ENCODE results near the gene RNPEP.
A peak's percentile ranks its signal among the peaks of the same experiment; 100 is the strongest.
"Not testable (repeated sequence)": the region's sequence is repeated elsewhere in the genome, so short reads cannot be mapped to it uniquely, and the experiment has no call there.

The RNPEP gene

DNA sequence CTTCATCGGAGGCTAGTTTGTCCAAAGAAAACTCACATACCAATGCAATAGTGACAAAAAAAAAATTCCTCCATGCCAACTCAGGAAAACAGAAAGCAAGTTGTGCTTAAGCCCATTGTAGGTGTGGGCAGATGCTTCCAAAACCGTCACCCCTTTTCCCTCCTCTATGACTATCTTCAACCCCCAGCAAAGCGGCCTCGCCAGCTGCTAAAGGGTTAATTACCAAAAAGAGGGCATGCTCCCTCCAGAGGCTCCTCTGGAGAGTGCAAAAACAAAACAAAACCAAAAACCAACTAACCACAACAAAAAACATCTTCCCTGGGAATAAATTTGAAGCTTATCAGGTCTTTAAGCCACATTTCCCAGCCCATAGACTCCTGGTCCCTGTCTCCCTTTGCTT, 37.3 kb upstream of the RNPEP start:
- H3K36me3 ChIP-seq (ENCODE audit: control insufficient read depth, insufficient read depth, low read length): no peaks in the 10 kb centered on the region
- peaks cover 10% of the 10 kb centered on the region for H3K4me1 ChIP-seq (ENCODE audit: control insufficient read depth, insufficient read depth, low read length)
- H3K27me3 ChIP-seq (ENCODE audit: control insufficient read depth, insufficient read depth, low read length): peaks cover 33% of the 10 kb centered on the region
- H3K4me3 ChIP-seq (ENCODE audit: low read length): no peak overlapping the region
- no peaks in the 10 kb centered on the region for H3K9me3 ChIP-seq (ENCODE audit: control insufficient read depth, low read length)
- peak overlapping the region; percentile 76 for H3K9ac ChIP-seq (ENCODE audit: low read length)

DNA sequence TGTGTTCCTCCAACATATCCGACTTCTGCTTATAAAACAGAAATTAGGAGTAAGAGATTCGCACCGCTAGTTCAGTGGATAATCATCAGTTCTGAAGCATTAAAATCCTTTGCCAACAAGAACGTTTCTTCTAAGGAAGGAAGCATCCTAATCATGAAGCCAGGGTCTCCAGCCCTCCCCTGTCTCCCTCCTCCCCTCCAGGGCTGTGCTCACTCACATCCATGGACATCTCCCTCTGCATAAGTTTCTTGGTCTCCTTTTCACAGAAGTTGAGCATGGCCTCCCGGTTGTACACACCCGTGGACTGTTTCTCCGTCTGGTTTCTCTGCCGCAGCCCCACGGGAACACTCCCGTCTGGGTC, 36.6 kb upstream of the RNPEP start:
- Histone ChIP-seq H3K27me3 (ENCODE audit: control insufficient read depth, insufficient read depth, low read length) (peaks cover 33% of the 10 kb centered on the region), H3K4me3 (ENCODE audit: low read length) (peak overlapping the region; percentile 28), H3K4me1 (ENCODE audit: control insufficient read depth, insufficient read depth, low read length) (peaks cover 10% of the 10 kb centered on the region), H3K9ac (ENCODE audit: low read length) (peak overlapping the region; percentile 76), H3K9me3 (ENCODE audit: control insufficient read depth, low read length) (no peaks in the 10 kb centered on the region), H3K36me3 (ENCODE audit: control insufficient read depth, insufficient read depth, low read length) (no peaks in the 10 kb centered on the region)

DNA sequence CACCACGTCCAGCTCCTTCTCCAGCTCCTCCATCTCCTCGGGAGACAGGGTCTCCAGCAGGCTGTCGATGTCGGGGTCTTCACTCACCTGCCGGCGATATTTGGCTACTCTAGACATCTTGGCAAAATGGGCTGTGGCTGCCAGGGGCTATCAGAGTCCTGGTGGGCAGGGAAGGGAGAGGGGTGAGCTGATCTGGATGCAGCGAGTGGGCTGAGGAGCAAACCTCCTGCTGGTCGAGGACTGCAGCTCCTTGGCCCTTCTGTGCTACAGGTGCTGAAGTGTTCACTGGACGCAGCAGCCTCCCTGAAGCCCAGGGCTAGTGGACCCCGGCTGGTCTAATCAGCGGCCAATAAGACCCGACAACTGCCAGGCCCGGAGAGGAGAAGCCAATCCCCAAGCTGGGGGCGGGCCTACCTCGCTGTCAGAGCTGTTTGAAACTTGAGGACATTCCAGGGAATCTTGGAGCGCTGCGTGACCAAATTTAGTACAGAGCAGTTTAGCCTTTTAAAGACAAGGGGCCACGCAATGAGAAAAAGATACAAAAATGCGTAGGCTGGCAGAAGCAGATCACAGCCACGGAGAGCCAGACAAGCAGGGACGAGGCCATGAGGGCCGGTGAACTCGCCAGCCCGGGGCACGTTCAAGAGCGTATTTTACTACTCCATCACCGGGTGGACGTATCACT, 36.1 kb upstream of the RNPEP start, which contains the start of gene LMOD1:
TSS of gene LMOD1 (minus strand) at position 325 of the 685 bp plus-strand sequence. CDS start at position 117, 208 bp downstream.
- peak within 1 kb of the TSS; percentile 28 for H3K4me3 ChIP-seq (ENCODE audit: low read length)

DNA sequence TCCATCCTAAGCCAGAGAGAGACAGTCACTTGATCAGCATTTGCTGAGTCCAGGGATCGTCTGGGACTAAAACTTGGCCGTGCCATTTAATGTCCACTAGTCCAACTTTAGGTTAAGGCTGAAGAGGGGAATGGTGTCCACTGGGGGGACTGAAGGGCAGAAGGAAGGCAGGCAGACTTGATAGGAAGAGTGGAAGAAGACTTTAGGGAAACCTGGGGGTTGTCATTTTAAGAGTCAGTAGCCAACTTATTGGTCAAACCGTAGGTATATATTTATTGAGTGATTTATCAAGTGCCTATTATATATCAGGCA, 34.8 kb upstream of the RNPEP start:
- peaks cover 10% of the 10 kb centered on the region for H3K4me1 ChIP-seq (ENCODE audit: control insufficient read depth, insufficient read depth, low read length)
- no peak overlapping the region for H3K9ac ChIP-seq (ENCODE audit: low read length)
- peaks cover 33% of the 10 kb centered on the region for H3K27me3 ChIP-seq (ENCODE audit: control insufficient read depth, insufficient read depth, low read length)
- H3K9me3 ChIP-seq (ENCODE audit: control insufficient read depth, low read length): no peaks in the 10 kb centered on the region
- no peak overlapping the region for H3K4me3 ChIP-seq (ENCODE audit: low read length)
- no peaks in the 10 kb centered on the region for H3K36me3 ChIP-seq (ENCODE audit: control insufficient read depth, insufficient read depth, low read length)

More for the DNA sequence above, 36.1 kb upstream of the RNPEP start, which contains the start of gene LMOD1:
- Histone ChIP-seq H3K4me1 (ENCODE audit: control insufficient read depth, insufficient read depth, low read length) (peaks cover 10% of the 10 kb centered on the region), H3K36me3 (ENCODE audit: control insufficient read depth, insufficient read depth, low read length) (no peaks in the 10 kb centered on the region), H3K9me3 (ENCODE audit: control insufficient read depth, low read length) (no peaks in the 10 kb centered on the region), H3K9ac (ENCODE audit: low read length) (peak within 1 kb of the TSS; percentile 76), H3K27me3 (ENCODE audit: control insufficient read depth, insufficient read depth, low read length) (peaks cover 33% of the 10 kb centered on the region)

DNA sequence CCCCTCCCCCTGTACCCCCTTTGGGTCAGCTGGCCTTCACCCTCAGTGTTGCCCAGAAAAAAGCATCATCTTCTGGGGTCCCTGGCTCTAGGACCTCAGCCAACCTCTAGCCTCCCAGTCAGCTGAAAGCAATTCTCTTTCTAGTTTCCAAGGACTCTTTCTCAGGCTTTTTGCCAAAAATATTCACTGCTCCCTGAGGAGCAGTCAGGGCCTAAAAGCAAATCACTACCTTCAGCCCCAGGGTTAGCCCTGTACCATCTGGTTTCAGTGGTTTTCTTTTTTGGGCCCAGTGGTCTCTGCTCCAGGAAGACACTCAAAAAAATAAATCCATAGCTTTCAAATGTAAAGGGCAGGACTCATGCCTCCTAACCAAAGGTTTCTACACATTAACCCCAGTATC, 33.0 kb upstream of the RNPEP start:
- peaks cover 33% of the 10 kb centered on the region for H3K27me3 ChIP-seq (ENCODE audit: control insufficient read depth, insufficient read depth, low read length)

DNA sequence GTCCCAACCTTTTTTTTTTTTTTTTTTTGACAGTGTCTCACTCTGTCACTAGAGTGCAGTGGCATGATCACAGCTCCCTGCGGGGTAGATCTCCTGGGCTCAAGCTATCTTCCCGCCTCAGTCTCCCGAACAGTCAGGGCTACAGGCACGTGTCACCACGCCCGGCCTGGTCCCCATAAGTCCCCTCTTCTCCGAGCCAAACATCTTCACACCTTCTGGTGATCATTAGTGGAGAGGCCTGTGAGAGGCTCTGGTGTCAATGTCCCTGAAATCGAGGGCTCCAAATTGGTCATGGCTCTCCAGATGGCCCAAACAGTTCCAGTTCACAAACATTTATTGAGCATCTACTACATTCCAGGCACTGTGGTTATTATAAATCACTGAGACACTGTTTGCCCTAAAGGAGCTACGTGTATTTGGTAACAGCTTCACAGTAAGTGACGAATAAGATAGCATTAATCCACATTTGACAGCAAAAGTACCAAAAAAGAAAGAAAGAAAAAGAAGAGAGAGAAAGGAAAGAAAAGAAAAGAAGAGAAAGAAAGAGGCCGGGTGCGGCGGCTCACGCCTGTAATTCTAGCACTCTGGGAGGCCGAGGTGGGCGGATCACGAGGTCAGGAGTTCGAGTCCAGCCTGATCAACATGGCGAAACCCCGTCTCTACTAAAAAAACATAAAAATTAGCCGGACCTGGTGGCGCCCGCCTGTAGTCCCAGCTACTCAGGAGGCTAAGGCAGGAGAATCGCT, 28.0 kb upstream of the RNPEP start:
- H3K9ac ChIP-seq (ENCODE audit: low read length): peak overlapping the region; percentile 98

More for the DNA sequence above, 33.0 kb upstream of the RNPEP start:
- Histone ChIP-seq H3K9me3 (ENCODE audit: control insufficient read depth, low read length) (no peaks in the 10 kb centered on the region), H3K36me3 (ENCODE audit: control insufficient read depth, insufficient read depth, low read length) (no peaks in the 10 kb centered on the region), H3K4me1 (ENCODE audit: control insufficient read depth, insufficient read depth, low read length) (peaks cover 10% of the 10 kb centered on the region), H3K4me3 (ENCODE audit: low read length) (no peak overlapping the region), H3K9ac (ENCODE audit: low read length) (no peak overlapping the region)

DNA sequence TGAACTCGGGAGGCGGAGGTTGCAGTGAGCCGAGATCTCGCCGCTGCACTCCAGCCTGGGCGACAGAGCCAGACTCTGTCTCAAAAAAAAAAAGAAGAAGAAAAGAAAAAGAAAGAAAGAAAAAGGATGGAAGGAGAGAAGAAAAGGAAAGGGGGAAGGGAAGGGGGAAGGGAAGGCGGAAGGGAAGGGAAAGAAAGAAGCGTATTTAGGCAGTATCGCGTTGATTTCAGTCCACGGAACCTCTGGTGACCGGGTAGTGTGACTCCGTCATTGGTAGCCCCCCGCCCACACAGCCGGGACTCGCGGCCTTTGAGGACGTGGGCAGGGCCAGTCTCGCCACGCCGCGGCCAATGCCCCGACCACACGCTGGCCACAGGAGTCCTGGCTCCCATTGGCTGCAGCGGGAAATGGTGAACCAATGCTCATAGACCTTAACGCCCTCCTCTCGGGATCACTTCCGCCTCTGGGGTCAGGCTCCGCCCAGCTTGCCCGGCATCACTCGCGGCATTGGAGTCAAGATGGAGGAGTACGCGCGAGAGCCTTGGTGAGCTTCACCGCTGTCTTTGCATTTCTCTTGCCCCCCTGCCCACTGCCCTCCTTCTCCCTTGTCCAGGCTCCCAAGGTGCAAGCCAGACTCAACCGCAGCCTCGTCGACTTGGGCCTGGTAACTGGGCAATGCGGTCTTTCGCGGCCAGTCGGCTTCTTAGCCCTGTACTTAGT, 27.3 kb upstream of the RNPEP start, which contains the start of gene TIMM17A:
TSS of gene TIMM17A (plus strand) at position 495 of the 720 bp plus-strand sequence. CDS start at position 519, 24 bp downstream.
- no peaks in the 10 kb centered on the region for H3K4me1 ChIP-seq (ENCODE audit: control insufficient read depth, insufficient read depth, low read length)
- no peaks in the 10 kb centered on the region for H3K27me3 ChIP-seq (ENCODE audit: control insufficient read depth, insufficient read depth, low read length)
- H3K9me3 ChIP-seq (ENCODE audit: control insufficient read depth, low read length): no peaks in the 10 kb centered on the region
- H3K4me3 ChIP-seq (ENCODE audit: low read length): peak within 1 kb of the TSS; percentile 99
- no peaks in the 10 kb centered on the region for H3K36me3 ChIP-seq (ENCODE audit: control insufficient read depth, insufficient read depth, low read length)
- peak within 1 kb of the TSS; percentile 98 for H3K9ac ChIP-seq (ENCODE audit: low read length)

More for the DNA sequence above, 28.0 kb upstream of the RNPEP start:
- Histone ChIP-seq H3K4me1 (ENCODE audit: control insufficient read depth, insufficient read depth, low read length) (no peaks in the 10 kb centered on the region), H3K36me3 (ENCODE audit: control insufficient read depth, insufficient read depth, low read length) (no peaks in the 10 kb centered on the region), H3K4me3 (ENCODE audit: low read length) (peak overlapping the region; percentile 99), H3K9me3 (ENCODE audit: control insufficient read depth, low read length) (no peaks in the 10 kb centered on the region), H3K27me3 (ENCODE audit: control insufficient read depth, insufficient read depth, low read length) (no peaks in the 10 kb centered on the region)

DNA sequence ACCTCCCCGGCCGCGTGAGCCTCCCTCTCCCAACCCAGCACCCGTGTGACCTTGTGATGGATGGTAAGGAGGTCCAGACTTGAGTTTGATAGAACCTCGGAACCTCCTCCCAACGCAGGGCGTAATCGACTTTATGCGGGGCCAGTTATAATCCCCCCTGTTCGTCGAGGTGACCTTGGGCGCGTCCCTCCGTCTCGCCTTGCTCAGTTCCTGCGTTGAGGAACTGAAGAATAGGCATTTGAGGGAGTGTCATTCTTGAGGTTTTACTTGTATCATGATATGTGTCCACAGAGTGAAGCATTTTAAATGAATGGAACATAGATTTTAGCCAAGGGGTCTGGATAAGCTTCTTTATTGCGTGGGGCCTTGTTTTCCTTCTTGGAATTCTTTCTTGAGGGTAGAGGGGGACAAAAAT, 26.7 kb upstream of the RNPEP start:
- Histone ChIP-seq H3K4me3 (ENCODE audit: low read length) (peak overlapping the region; percentile 99), H3K36me3 (ENCODE audit: control insufficient read depth, insufficient read depth, low read length) (no peaks in the 10 kb centered on the region), H3K9ac (ENCODE audit: low read length) (peak overlapping the region; percentile 98), H3K4me1 (ENCODE audit: control insufficient read depth, insufficient read depth, low read length) (no peaks in the 10 kb centered on the region), H3K9me3 (ENCODE audit: control insufficient read depth, low read length) (no peaks in the 10 kb centered on the region), H3K27me3 (ENCODE audit: control insufficient read depth, insufficient read depth, low read length) (no peaks in the 10 kb centered on the region)

DNA sequence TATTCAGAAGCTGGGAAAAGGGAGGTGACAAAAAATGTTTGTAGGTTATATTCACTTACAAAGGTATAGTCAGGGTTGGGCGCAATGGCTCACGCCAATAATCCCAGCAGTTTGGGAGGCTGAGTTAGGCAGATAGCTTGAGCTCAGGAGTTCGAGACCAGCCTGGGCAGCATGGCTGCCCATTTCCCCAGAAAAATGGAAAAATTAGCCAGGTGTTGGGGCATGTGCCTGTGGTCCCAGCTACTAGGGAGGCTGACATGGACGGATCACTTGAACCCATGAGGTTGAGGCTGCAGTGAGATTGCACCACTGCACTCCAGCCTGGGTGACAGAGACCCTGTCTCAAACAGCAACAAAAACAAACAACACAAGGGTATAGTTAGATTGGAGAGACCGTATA, 24.1 kb upstream of the RNPEP start:
- Histone ChIP-seq H3K4me1 (ENCODE audit: control insufficient read depth, insufficient read depth, low read length) (no peaks in the 10 kb centered on the region), H3K9me3 (ENCODE audit: control insufficient read depth, low read length) (no peaks in the 10 kb centered on the region), H3K27me3 (ENCODE audit: control insufficient read depth, insufficient read depth, low read length) (no peaks in the 10 kb centered on the region), H3K9ac (ENCODE audit: low read length) (no peak overlapping the region), H3K4me3 (ENCODE audit: low read length) (no peak overlapping the region), H3K36me3 (ENCODE audit: control insufficient read depth, insufficient read depth, low read length) (no peaks in the 10 kb centered on the region)

DNA sequence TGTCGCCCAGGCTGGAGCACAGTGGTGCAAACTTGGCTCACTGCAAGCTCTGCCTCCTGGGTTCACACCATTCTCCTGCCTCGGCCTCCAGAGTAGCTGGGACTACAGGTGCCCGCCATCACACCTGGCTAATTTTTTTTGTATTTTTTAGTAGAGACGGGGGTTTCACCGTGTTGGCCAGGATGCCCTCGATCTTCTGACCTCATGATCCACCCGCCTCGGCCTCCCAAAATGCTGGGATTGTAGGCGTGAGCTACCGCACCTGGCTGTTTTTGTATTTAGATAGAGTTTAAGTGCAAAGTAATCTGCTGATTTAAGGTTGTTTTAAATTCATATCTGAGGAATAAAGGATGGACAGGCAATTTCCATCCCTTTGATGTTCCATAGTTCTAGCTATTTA, 20.1 kb upstream of the RNPEP start:
- H3K4me3 ChIP-seq (ENCODE audit: low read length); H3K9ac ChIP-seq (ENCODE audit: low read length); H3K36me3 ChIP-seq (ENCODE audit: control insufficient read depth, insufficient read depth, low read length); H3K9me3 ChIP-seq (ENCODE audit: control insufficient read depth, low read length); H3K4me1 ChIP-seq (ENCODE audit: control insufficient read depth, insufficient read depth, low read length); H3K27me3 ChIP-seq (ENCODE audit: control insufficient read depth, insufficient read depth, low read length): not testable (repeated sequence)

DNA sequence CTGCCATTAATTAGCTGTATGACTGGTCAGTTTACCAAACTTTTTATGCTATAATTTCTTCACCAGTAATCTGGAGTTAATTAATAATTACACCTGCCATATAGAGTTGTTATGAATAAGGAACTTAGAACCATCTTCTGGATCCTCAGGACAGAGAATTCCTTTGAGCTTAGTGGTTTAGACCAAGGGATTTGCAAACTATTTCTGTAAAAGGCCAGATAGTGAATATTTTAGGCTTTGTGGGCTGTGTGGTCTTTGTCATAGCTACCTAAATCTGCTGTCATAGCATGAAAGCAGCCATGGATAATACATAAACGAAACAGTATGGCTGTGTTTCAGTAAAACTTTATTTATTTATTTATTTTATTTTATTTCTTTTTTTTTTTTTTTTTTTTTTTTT, 18.2 kb upstream of the RNPEP start:
- no peaks in the 10 kb centered on the region for H3K27me3 ChIP-seq (ENCODE audit: control insufficient read depth, insufficient read depth, low read length)
- H3K9ac ChIP-seq (ENCODE audit: low read length): no peak overlapping the region
- H3K36me3 ChIP-seq (ENCODE audit: control insufficient read depth, insufficient read depth, low read length): no peaks in the 10 kb centered on the region
- no peaks in the 10 kb centered on the region for H3K4me1 ChIP-seq (ENCODE audit: control insufficient read depth, insufficient read depth, low read length)
- no peaks in the 10 kb centered on the region for H3K9me3 ChIP-seq (ENCODE audit: control insufficient read depth, low read length)
- no peak overlapping the region for H3K4me3 ChIP-seq (ENCODE audit: low read length)

DNA sequence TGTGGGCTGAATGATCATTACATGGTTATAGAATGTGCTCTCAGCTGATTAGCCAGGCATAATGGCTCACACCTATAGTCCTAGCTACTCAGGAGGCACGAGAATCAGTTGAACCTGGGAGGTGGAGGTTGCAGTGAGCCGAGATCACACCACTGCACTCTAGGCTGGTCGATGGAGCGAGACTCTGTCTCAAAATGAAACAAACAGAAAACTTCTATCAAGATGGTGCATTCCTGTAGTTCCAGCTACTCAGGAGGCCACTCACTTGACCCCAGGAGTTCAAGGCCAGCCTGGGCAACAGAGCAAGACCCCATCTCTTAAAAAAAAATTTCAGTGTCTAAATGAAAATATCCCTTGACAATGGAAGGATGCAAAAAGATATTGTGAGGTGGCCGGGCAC, 16.3 kb upstream of the RNPEP start:
- Histone ChIP-seq H3K27me3 (ENCODE audit: control insufficient read depth, insufficient read depth, low read length) (no peaks in the 10 kb centered on the region), H3K9me3 (ENCODE audit: control insufficient read depth, low read length) (no peaks in the 10 kb centered on the region), H3K9ac (ENCODE audit: low read length) (no peak overlapping the region), H3K4me3 (ENCODE audit: low read length) (no peak overlapping the region), H3K36me3 (ENCODE audit: control insufficient read depth, insufficient read depth, low read length) (no peaks in the 10 kb centered on the region), H3K4me1 (ENCODE audit: control insufficient read depth, insufficient read depth, low read length) (no peaks in the 10 kb centered on the region)

All from mucosa of stomach (tissue), 1 donor.